ENCODE measurements around the gene LRPAP1. TPM values are rescaled to one million over a fixed set of nuclear protein-coding genes. Genes with fewer than 3 reads are reported as not detected.

Gene LRPAP1
- total RNA-seq, 1 donor from 2014 or later, result 98.7 TPM

DNA sequence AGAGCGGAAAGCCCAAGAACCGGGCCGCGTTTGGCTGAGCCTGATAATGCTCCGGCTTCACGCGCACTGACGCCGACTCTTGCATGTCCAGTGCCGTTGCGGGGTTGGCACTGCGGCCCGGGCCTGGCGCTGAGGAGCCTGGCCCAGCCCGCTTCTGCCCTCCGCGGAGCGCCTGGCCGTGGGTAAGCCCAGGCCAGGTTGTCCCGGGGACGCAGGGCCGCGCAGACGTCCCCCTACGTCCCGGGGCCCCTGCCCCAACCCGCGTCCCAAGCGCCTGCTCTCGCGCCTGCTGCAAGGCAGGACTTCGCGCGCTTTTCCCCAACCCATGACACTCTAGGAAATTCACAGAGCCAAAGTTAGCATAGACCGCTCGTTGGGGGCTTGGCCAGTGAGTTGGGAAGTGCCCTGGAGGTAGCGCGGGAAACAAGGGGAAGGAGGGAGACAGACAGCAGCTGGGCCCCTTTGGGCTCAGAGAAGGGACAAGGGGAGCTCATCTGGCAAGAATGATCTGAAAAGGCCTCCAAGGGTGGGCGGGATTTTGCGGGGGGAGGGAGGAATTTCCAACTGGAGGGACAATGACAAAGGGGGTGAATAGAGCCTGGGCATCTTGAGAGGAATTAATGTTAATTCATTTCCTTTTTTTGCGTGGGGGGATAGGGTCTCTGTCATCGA, 665 bp upstream of the LRPAP1 start:
- TF ChIP-seq POLR2AphosphoS5 (IDR thresholded peaks at IDR 0.05; ENCODE audit: insufficient read depth in 1 of 2, low read depth in 1 of 2), result no peak
- no peak for TF ChIP-seq POLR2A (IDR thresholded peaks at IDR 0.05)
- TF ChIP-seq, protein P1, sequence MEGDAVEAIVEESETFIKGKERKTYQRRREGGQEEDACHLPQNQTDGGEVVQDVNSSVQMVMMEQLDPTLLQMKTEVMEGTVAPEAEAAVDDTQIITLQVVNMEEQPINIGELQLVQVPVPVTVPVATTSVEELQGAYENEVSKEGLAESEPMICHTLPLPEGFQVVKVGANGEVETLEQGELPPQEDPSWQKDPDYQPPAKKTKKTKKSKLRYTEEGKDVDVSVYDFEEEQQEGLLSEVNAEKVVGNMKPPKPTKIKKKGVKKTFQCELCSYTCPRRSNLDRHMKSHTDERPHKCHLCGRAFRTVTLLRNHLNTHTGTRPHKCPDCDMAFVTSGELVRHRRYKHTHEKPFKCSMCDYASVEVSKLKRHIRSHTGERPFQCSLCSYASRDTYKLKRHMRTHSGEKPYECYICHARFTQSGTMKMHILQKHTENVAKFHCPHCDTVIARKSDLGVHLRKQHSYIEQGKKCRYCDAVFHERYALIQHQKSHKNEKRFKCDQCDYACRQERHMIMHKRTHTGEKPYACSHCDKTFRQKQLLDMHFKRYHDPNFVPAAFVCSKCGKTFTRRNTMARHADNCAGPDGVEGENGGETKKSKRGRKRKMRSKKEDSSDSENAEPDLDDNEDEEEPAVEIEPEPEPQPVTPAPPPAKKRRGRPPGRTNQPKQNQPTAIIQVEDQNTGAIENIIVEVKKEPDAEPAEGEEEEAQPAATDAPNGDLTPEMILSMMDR (IDR thresholded peaks at IDR 0.05), result no peak
- H3K4me3 ChIP-seq, result peak overlapping the region; percentile 77 to 99
- H3K9me3 ChIP-seq, result no peaks in the 10 kb centered on the region
- H3K36me3 ChIP-seq, result peaks cover 0 to 7% of the 10 kb centered on the region in 2 donors
- no peak for DNase-seq (ENCODE audit: extremely low spot score in 2 of 2)
- H3K4me1 ChIP-seq, result peaks cover 32% of the 10 kb centered on the region
- intact Hi-C loops (cut with DNase I), result no loop called here
- no peaks in the 10 kb centered on the region for H3K27me3 ChIP-seq
- H3K27ac ChIP-seq, result no peak overlapping the region

DNA sequence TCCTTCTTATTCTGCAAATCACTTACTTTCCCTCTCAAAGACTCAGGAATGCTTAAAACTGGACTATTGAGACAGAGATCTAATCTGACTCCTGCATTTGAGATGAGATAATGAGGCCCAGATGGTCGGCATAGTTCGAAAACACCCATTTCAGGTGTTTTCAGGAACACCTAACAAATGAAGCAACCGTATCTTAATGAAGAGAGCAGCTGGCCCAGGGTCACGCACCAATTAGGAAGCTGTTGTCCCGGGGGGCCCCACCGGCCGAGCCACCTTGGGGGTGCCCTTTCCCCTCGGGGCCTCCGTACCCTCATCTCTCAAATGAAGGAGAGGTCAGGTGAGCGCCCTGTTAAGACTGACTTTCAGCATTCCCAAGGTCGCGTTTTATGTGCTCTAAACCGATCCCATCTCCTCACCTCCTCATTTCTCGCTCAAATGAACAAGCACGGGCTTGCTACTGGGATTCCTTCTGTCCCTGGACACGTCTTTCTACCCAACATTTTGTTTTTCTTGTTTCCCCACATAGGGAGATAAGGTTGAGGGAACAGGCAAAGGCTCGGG, 824 bp downstream of the LRPAP1 start:
- Histone ChIP-seq H3K4me3 (peak overlapping the region; percentile 77 to 99), H3K4me1 (peaks cover 32% of the 10 kb centered on the region), H3K27me3 (no peaks in the 10 kb centered on the region), H3K9me3 (no peaks in the 10 kb centered on the region), H3K27ac (no peak overlapping the region), H3K36me3 (peaks cover 0 to 7% of the 10 kb centered on the region in 2 donors)
- TF ChIP-seq POLR2AphosphoS5 (IDR thresholded peaks at IDR 0.05; ENCODE audit: insufficient read depth in 1 of 2, low read depth in 1 of 2) (no peak), POLR2A (IDR thresholded peaks at IDR 0.05) (no peak)
- TF ChIP-seq, protein P1 (IDR thresholded peaks at IDR 0.05), result no peak
- intact Hi-C loops (cut with DNase I), result no loop called here
- DNase-seq (ENCODE audit: extremely low spot score in 2 of 2), result no peak

DNA sequence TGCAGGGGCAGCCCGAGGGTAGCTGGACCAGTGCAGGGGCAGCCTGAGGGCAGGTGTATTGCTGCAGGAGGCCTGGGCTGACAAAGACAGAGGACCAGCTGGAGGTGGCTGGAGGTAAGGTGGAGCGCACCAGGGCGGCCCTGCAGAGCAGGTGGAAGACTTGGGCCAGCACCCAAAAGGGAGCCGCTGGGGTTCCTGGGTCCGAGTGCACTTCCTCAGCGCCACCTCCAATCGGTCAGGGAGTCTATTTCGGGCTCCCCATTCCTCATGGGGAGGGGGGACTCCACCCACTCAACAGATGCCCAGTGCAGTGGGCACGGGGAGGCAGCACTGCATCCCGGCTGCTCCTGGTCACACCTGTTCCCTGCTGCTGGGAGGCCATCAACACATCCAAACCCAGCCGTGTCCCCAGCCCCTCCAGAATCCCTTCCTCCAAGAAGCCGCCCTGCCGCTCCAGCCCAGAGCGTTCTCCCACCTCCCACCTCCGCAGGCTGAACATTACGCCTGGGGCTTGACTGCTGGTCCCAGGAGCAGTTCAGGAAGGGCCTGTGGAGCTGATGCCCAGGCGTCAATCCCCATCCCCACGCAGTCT, 1.5 kb downstream of the LRPAP1 start:
- Histone ChIP-seq H3K36me3 (peaks cover 0 to 7% of the 10 kb centered on the region in 2 donors), H3K27me3 (no peaks in the 10 kb centered on the region), H3K4me1 (peaks cover 32% of the 10 kb centered on the region), H3K9me3 (no peaks in the 10 kb centered on the region), H3K4me3 (peak overlapping the region; percentile 77 to 99), H3K27ac (no peak overlapping the region)
- intact Hi-C loops (cut with DNase I), result no loop called here
- no peak for DNase-seq (ENCODE audit: extremely low spot score in 2 of 2)
- TF ChIP-seq POLR2A (IDR thresholded peaks at IDR 0.05) (no peak), POLR2AphosphoS5 (IDR thresholded peaks at IDR 0.05; ENCODE audit: insufficient read depth in 1 of 2, low read depth in 1 of 2) (no peak)
- TF ChIP-seq, protein P1 (IDR thresholded peaks at IDR 0.05), result no peak

DNA sequence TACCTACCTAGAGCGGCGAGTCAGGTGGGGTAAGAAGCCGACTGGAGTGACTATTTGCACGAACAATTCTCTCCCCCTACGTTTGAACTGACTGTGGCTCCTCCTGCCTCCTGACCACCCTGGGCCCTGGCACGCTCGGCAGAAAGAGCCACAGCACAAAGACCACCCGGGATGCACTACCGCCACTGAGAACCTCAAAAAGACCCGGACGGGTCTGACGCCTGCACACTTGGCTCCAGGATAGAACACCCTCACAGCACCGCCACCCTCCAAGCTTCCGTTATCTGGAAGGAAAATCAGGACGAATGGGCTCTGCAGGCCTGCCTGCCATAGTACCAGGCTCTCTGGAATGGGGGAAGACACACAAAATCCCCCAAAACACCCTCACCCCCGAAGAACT, 2.2 kb downstream of the LRPAP1 start:
- TF ChIP-seq, protein P1 (IDR thresholded peaks at IDR 0.05), result no peak
- TF ChIP-seq POLR2A (IDR thresholded peaks at IDR 0.05) (no peak), POLR2AphosphoS5 (IDR thresholded peaks at IDR 0.05; ENCODE audit: insufficient read depth in 1 of 2, low read depth in 1 of 2) (no peak)
- DNase-seq (ENCODE audit: extremely low spot score in 2 of 2), result no peak
- peaks cover 0 to 7% of the 10 kb centered on the region in 2 donors for H3K36me3 ChIP-seq
- intact Hi-C loops (cut with DNase I), result no loop called here
- H3K27ac ChIP-seq, result no peak overlapping the region
- no peaks in the 10 kb centered on the region for H3K9me3 ChIP-seq
- H3K27me3 ChIP-seq, result no peaks in the 10 kb centered on the region
- peaks cover 32% of the 10 kb centered on the region for H3K4me1 ChIP-seq
- H3K4me3 ChIP-seq, result no peak overlapping the region

DNA sequence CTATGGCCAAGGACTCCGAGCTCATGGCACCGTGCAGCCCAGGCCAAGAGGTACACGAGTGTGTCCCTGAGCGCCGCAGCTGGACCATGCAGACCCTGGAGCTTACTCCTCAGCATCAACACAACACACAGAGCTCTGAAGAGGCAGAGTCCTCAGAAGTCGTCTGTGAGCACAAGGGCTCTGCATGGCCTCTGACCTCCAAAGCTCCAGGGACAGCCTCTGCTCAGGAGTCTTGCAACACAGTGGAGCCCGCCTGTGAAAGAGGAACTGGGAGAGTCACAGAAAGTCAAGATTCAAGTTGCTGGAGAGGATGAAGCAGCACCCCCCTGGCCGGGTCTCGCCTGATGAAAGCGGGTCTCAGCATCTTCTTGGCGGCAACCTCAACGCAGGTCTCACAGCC, 2.9 kb downstream of the LRPAP1 start:
- Histone ChIP-seq H3K27ac (no peak overlapping the region), H3K4me3 (no peak overlapping the region), H3K36me3 (peaks cover 0 to 9% of the 10 kb centered on the region in 2 donors), H3K27me3 (no peaks in the 10 kb centered on the region), H3K4me1 (peaks cover 32% of the 10 kb centered on the region), H3K9me3 (no peaks in the 10 kb centered on the region)
- DNase-seq (ENCODE audit: extremely low spot score in 2 of 2), result peak in 1 of 2 donors; percentile 81
- TF ChIP-seq POLR2A (IDR thresholded peaks at IDR 0.05) (no peak), POLR2AphosphoS5 (IDR thresholded peaks at IDR 0.05; ENCODE audit: insufficient read depth in 1 of 2, low read depth in 1 of 2) (no peak)
- TF ChIP-seq, protein P1 (IDR thresholded peaks at IDR 0.05), result no peak
- intact Hi-C loops (cut with DNase I), result no loop called here

Data from vagina (tissue), 2 donors.